ENCODE measurements around the gene NACA2.
"Not testable (repeated sequence)": the region's sequence is repeated elsewhere in the genome, so short reads cannot be mapped to it uniquely, and the experiment has no call there.

Gene NACA2

DNA sequence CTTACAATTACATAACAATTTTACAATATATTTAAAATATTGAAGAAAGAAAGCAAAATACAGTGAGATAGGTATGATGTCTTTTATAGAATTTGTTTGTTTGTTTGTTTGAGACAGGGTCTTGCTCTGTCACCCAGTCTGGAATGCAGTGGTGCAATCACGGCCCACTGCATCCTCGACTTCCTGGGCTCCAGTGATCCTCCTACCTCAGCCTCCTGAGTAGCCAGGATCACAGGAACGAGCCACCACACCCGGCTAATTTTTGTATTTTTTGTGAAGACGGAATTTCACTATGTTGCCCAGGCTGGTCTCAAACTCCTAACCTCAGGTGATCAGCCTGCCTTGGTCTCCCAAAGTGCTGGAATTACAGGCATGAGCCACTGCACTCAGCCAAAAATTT is 21.5 kb downstream of the NACA2 start:
- not testable (repeated sequence) for H3K4ac ChIP-seq (ENCODE audit: low read depth, low read length)

GRCh38 chr17:61568219-61569072 is 22.6 kb downstream of the NACA2 start:
- Histone ChIP-seq H2BK120ac (ENCODE audit: low read depth, low read length) (no peak overlapping the region), H3K27me3 (ENCODE audit: insufficient read depth, low read length, poor library complexity) (no peaks in the 10 kb centered on the region), H3K9ac (ENCODE audit: low read length) (no peak overlapping the region), H3K79me1 (ENCODE audit: low read length) (no peaks in the 10 kb centered on the region), H3K79me2 (ENCODE audit: control insufficient read depth, insufficient read depth, low read length) (no peaks in the 10 kb centered on the region), H3K23ac (ENCODE audit: low read length) (no peak overlapping the region), H3K4me1 (ENCODE audit: control insufficient read depth, low read depth, low read length) (no peaks in the 10 kb centered on the region), H3K18ac (ENCODE audit: low read length) (no peak overlapping the region), H2BK5ac (ENCODE audit: low read length) (no peak overlapping the region), H3K4ac (ENCODE audit: low read depth, low read length) (no peak overlapping the region), H4K8ac (ENCODE audit: low read depth, low read length) (no peak overlapping the region), H2BK15ac (replicated peaks; ENCODE audit: low read depth) (no peak overlapping the region), H3K56ac (ENCODE audit: low read length) (no peak overlapping the region), H4K5ac (ENCODE audit: low read length) (no peak overlapping the region), H3K27ac (ENCODE audit: low read depth, low read length) (no peak overlapping the region), H3K36me3 (ENCODE audit: control insufficient read depth, insufficient read depth, low read length) (no peaks in the 10 kb centered on the region), H3K4me2 (ENCODE audit: low read length) (no peak overlapping the region), H3K4me3 (ENCODE audit: low read length) (no peak overlapping the region), H2AK5ac (ENCODE audit: low read length) (no peak overlapping the region)
- DNase-seq, result no peak
- 100% methylated on average over 2 of the region's 14 CpGs for WGBS (ENCODE audit: extremely low coverage, insufficient coverage, low lambda C conversion rate)

More for the DNA sequence above, 21.5 kb downstream of the NACA2 start:
- not testable (repeated sequence) for H3K27ac ChIP-seq (ENCODE audit: low read depth, low read length); H3K4me1 ChIP-seq (ENCODE audit: control insufficient read depth, low read depth, low read length); H4K5ac ChIP-seq (ENCODE audit: low read length); H2AK5ac ChIP-seq (ENCODE audit: low read length); H3K79me2 ChIP-seq (ENCODE audit: control insufficient read depth, insufficient read depth, low read length); H3K23ac ChIP-seq (ENCODE audit: low read length); H3K9ac ChIP-seq (ENCODE audit: low read length); H3K4me3 ChIP-seq (ENCODE audit: low read length); DNase-seq; H3K18ac ChIP-seq (ENCODE audit: low read length); H3K27me3 ChIP-seq (ENCODE audit: insufficient read depth, low read length, poor library complexity); H3K36me3 ChIP-seq (ENCODE audit: control insufficient read depth, insufficient read depth, low read length); H3K4me2 ChIP-seq (ENCODE audit: low read length); H2BK5ac ChIP-seq (ENCODE audit: low read length); H2BK15ac ChIP-seq (replicated peaks; ENCODE audit: low read depth); H4K8ac ChIP-seq (ENCODE audit: low read depth, low read length); H2BK120ac ChIP-seq (ENCODE audit: low read depth, low read length); H3K79me1 ChIP-seq (ENCODE audit: low read length); H3K56ac ChIP-seq (ENCODE audit: low read length)
- no CpG with 5 or more reads among the region's 5 CpGs for WGBS (ENCODE audit: extremely low coverage, insufficient coverage, low lambda C conversion rate)

DNA sequence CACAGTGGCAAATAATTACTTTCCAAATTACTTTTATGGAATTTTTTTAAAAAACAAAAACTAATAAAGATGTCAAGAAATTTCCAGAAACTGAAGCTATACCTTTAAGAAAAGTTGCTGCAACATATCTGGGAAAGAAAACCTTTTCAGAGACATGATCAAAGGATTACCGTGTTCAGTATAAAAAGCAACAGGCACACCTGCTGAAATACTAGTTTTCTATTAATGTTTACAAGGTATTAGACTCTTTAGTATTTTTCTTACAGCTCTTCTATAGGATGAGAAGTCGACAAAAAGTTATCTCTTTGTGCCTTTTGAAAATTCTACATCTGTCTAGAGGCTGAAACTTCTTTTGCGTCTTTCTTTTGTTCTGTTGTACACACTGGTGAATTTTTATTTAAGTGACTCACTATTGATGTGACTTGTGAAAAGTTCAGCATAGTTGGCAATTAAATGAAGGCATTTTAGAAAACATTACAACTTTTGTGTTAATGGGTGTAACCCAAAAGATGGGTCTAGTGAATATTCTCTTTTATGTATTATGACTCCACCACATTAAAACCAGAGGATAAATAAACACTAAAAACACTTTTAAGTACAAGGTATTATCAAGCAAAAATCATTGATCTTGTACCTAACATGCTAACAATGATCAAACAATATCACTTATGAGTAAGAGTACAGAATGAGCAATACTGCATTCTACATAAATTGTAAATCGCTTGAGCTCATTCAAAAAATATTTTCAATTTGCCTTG is 23.8 kb downstream of the NACA2 start:
- WGBS (ENCODE audit: extremely low coverage, insufficient coverage, low lambda C conversion rate), result no CpG with 5 or more reads among the region's 4 CpGs
- Histone ChIP-seq H3K4me2 (ENCODE audit: low read length) (no peak overlapping the region), H4K5ac (ENCODE audit: low read length) (no peak overlapping the region), H3K56ac (ENCODE audit: low read length) (no peak overlapping the region), H3K9ac (ENCODE audit: low read length) (no peak overlapping the region), H3K18ac (ENCODE audit: low read length) (no peak overlapping the region), H4K8ac (ENCODE audit: low read depth, low read length) (no peak overlapping the region), H3K23ac (ENCODE audit: low read length) (no peak overlapping the region), H3K36me3 (ENCODE audit: control insufficient read depth, insufficient read depth, low read length) (no peaks in the 10 kb centered on the region), H2BK5ac (ENCODE audit: low read length) (no peak overlapping the region), H3K27me3 (ENCODE audit: insufficient read depth, low read length, poor library complexity) (no peaks in the 10 kb centered on the region), H3K4ac (ENCODE audit: low read depth, low read length) (no peak overlapping the region), H3K27ac (ENCODE audit: low read depth, low read length) (no peak overlapping the region), H3K4me1 (ENCODE audit: control insufficient read depth, low read depth, low read length) (no peaks in the 10 kb centered on the region), H2BK120ac (ENCODE audit: low read depth, low read length) (no peak overlapping the region), H2BK15ac (replicated peaks; ENCODE audit: low read depth) (no peak overlapping the region), H2AK5ac (ENCODE audit: low read length) (no peak overlapping the region), H3K79me1 (ENCODE audit: low read length) (no peaks in the 10 kb centered on the region), H3K4me3 (ENCODE audit: low read length) (no peak overlapping the region), H3K79me2 (ENCODE audit: control insufficient read depth, insufficient read depth, low read length) (no peaks in the 10 kb centered on the region)
- no peak for DNase-seq

DNA sequence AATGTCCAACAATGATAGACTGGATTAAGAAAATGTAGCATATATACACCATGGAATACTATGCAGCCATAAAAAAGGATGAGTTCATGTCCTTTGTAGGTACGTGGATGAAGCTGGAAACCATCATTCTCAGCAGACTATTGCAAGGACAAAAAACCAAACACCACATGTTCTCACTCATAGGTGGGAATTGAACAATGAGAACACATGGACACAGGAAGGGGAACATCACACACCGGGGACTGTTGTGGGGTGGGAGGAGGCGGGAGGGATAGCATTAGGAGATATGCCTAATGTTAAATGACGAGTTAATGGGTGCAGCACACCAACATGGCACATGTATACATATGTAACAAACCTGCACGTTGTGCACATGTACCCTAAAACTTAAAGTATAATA is 24.6 kb downstream of the NACA2 start:
- H3K27me3 ChIP-seq (ENCODE audit: insufficient read depth, low read length, poor library complexity); H3K4me3 ChIP-seq (ENCODE audit: low read length); H3K4me2 ChIP-seq (ENCODE audit: low read length); H3K4ac ChIP-seq (ENCODE audit: low read depth, low read length); H2BK120ac ChIP-seq (ENCODE audit: low read depth, low read length); DNase-seq; H3K36me3 ChIP-seq (ENCODE audit: control insufficient read depth, insufficient read depth, low read length); H4K5ac ChIP-seq (ENCODE audit: low read length); H3K18ac ChIP-seq (ENCODE audit: low read length); H3K56ac ChIP-seq (ENCODE audit: low read length); H3K9ac ChIP-seq (ENCODE audit: low read length); H2BK15ac ChIP-seq (replicated peaks; ENCODE audit: low read depth); H3K4me1 ChIP-seq (ENCODE audit: control insufficient read depth, low read depth, low read length); H3K27ac ChIP-seq (ENCODE audit: low read depth, low read length); H3K79me2 ChIP-seq (ENCODE audit: control insufficient read depth, insufficient read depth, low read length); H3K79me1 ChIP-seq (ENCODE audit: low read length); H3K23ac ChIP-seq (ENCODE audit: low read length); H2BK5ac ChIP-seq (ENCODE audit: low read length); H4K8ac ChIP-seq (ENCODE audit: low read depth, low read length); H2AK5ac ChIP-seq (ENCODE audit: low read length): not testable (repeated sequence)
- no CpG with 5 or more reads among the region's 5 CpGs for WGBS (ENCODE audit: extremely low coverage, insufficient coverage, low lambda C conversion rate)

GRCh38 chr17:61565850-61566249 is 25.2 kb downstream of the NACA2 start:
- not testable (repeated sequence) for H3K4ac ChIP-seq (ENCODE audit: low read depth, low read length); H3K4me3 ChIP-seq (ENCODE audit: low read length); H3K36me3 ChIP-seq (ENCODE audit: control insufficient read depth, insufficient read depth, low read length); H3K18ac ChIP-seq (ENCODE audit: low read length); H4K5ac ChIP-seq (ENCODE audit: low read length); DNase-seq; H3K4me1 ChIP-seq (ENCODE audit: control insufficient read depth, low read depth, low read length); H3K23ac ChIP-seq (ENCODE audit: low read length); H3K4me2 ChIP-seq (ENCODE audit: low read length); H3K27ac ChIP-seq (ENCODE audit: low read depth, low read length); H3K79me1 ChIP-seq (ENCODE audit: low read length); H2BK15ac ChIP-seq (replicated peaks; ENCODE audit: low read depth); H2BK120ac ChIP-seq (ENCODE audit: low read depth, low read length); H2AK5ac ChIP-seq (ENCODE audit: low read length); H3K79me2 ChIP-seq (ENCODE audit: control insufficient read depth, insufficient read depth, low read length); H3K56ac ChIP-seq (ENCODE audit: low read length); H3K9ac ChIP-seq (ENCODE audit: low read length); H3K27me3 ChIP-seq (ENCODE audit: insufficient read depth, low read length, poor library complexity); H4K8ac ChIP-seq (ENCODE audit: low read depth, low read length); H2BK5ac ChIP-seq (ENCODE audit: low read length)
